ENCODE results near the gene B4GALNT3.

Gene B4GALNT3

GRCh38 chr12:482061-482460 is 22.3 kb downstream of the B4GALNT3 start:
- DNase-seq (ENCODE audit: insufficient read length, low spot score) (no peak), FAIRE-seq (no peak)
- no peak for TF ChIP-seq POLR2A (IDR thresholded peaks at IDR 0.05; ENCODE audit: low read depth, low read length)
- TF ChIP-seq SPI1 (IDR thresholded peaks at IDR 0.05; ENCODE audit: low read depth, low read length), result no peak
- TF ChIP-seq TAF1 (IDR thresholded peaks at IDR 0.05; ENCODE audit: low read depth, low read length), result no peak
- TF ChIP-seq POU2F2 (IDR thresholded peaks at IDR 0.05; ENCODE audit: low read depth, low read length), result no peak
- TF ChIP-seq POLR2AphosphoS5 (IDR thresholded peaks at IDR 0.05; ENCODE audit: low read depth, low read length), result no peak
- no peak for TF ChIP-seq PAX5 (IDR thresholded peaks at IDR 0.05; ENCODE audit: insufficient read depth, low read length, severe bottlenecking)

GRCh38 chr12:484096-484495 is 24.4 kb downstream of the B4GALNT3 start:
- DNase-seq (ENCODE audit: insufficient read length, low spot score) (no peak), FAIRE-seq (no peak)

GRCh38 chr12:490260-490659 is 30.5 kb downstream of the B4GALNT3 start:
- DNase-seq (ENCODE audit: insufficient read length, low spot score) (no peak), FAIRE-seq (no peak)
- TF ChIP-seq TAF1 (IDR thresholded peaks at IDR 0.05; ENCODE audit: low read depth, low read length) (no peak), POU2F2 (IDR thresholded peaks at IDR 0.05; ENCODE audit: low read depth, low read length) (no peak), PAX5 (IDR thresholded peaks at IDR 0.05; ENCODE audit: insufficient read depth, low read length, severe bottlenecking) (no peak), POLR2A (IDR thresholded peaks at IDR 0.05; ENCODE audit: low read depth, low read length) (no peak), POLR2AphosphoS5 (IDR thresholded peaks at IDR 0.05; ENCODE audit: low read depth, low read length) (no peak), SPI1 (IDR thresholded peaks at IDR 0.05; ENCODE audit: low read depth, low read length) (no peak)

More at GRCh38 chr12:484096-484495, 24.4 kb downstream of the B4GALNT3 start:
- TF ChIP-seq POLR2A (IDR thresholded peaks at IDR 0.05; ENCODE audit: low read depth, low read length) (no peak), TAF1 (IDR thresholded peaks at IDR 0.05; ENCODE audit: low read depth, low read length) (no peak), PAX5 (IDR thresholded peaks at IDR 0.05; ENCODE audit: insufficient read depth, low read length, severe bottlenecking) (no peak), POU2F2 (IDR thresholded peaks at IDR 0.05; ENCODE audit: low read depth, low read length) (no peak), POLR2AphosphoS5 (IDR thresholded peaks at IDR 0.05; ENCODE audit: low read depth, low read length) (no peak), SPI1 (IDR thresholded peaks at IDR 0.05; ENCODE audit: low read depth, low read length) (no peak)

- no peak for TF ChIP-seq POLR2AphosphoS5 (IDR thresholded peaks at IDR 0.05; ENCODE audit: low read depth, low read length)
- no peak for TF ChIP-seq POU2F2 (IDR thresholded peaks at IDR 0.05; ENCODE audit: low read depth, low read length)
- TF ChIP-seq TAF1 (IDR thresholded peaks at IDR 0.05; ENCODE audit: low read depth, low read length), result no peak
- TF ChIP-seq PAX5 (IDR thresholded peaks at IDR 0.05; ENCODE audit: insufficient read depth, low read length, severe bottlenecking), result no peak
- TF ChIP-seq SPI1 (IDR thresholded peaks at IDR 0.05; ENCODE audit: low read depth, low read length), result no peak
- no peak for TF ChIP-seq POLR2A (IDR thresholded peaks at IDR 0.05; ENCODE audit: low read depth, low read length)
- DNase-seq (ENCODE audit: insufficient read length, low spot score) (no peak), FAIRE-seq (no peak)
These were observed 35.7 kb downstream of the B4GALNT3 start for GRCh38 chr12:495466-495865.

- DNase-seq (ENCODE audit: insufficient read length, low spot score) (no peak), FAIRE-seq (no peak)
- TF ChIP-seq POLR2AphosphoS5 (IDR thresholded peaks at IDR 0.05; ENCODE audit: low read depth, low read length) (no peak), POLR2A (IDR thresholded peaks at IDR 0.05; ENCODE audit: low read depth, low read length) (no peak), POU2F2 (IDR thresholded peaks at IDR 0.05; ENCODE audit: low read depth, low read length) (no peak), SPI1 (IDR thresholded peaks at IDR 0.05; ENCODE audit: low read depth, low read length) (no peak), PAX5 (IDR thresholded peaks at IDR 0.05; ENCODE audit: insufficient read depth, low read length, severe bottlenecking) (no peak), TAF1 (IDR thresholded peaks at IDR 0.05; ENCODE audit: low read depth, low read length) (no peak)
These were observed 37.0 kb downstream of the B4GALNT3 start for GRCh38 chr12:496736-497135.

- TF ChIP-seq POLR2A (IDR thresholded peaks at IDR 0.05; ENCODE audit: low read depth, low read length) (no peak), SPI1 (IDR thresholded peaks at IDR 0.05; ENCODE audit: low read depth, low read length) (no peak), POU2F2 (IDR thresholded peaks at IDR 0.05; ENCODE audit: low read depth, low read length) (no peak), PAX5 (IDR thresholded peaks at IDR 0.05; ENCODE audit: insufficient read depth, low read length, severe bottlenecking) (no peak), POLR2AphosphoS5 (IDR thresholded peaks at IDR 0.05; ENCODE audit: low read depth, low read length) (no peak), TAF1 (IDR thresholded peaks at IDR 0.05; ENCODE audit: low read depth, low read length) (no peak)
- DNase-seq (ENCODE audit: insufficient read length, low spot score) (no peak), FAIRE-seq (no peak)
These were observed 37.9 kb downstream of the B4GALNT3 start for GRCh38 chr12:497501-498160.

GRCh38 chr12:499837-500458 is 40.2 kb downstream of the B4GALNT3 start:
- FAIRE-seq (no peak), DNase-seq (ENCODE audit: insufficient read length, low spot score) (no peak)
- no peak for TF ChIP-seq TAF1 (IDR thresholded peaks at IDR 0.05; ENCODE audit: low read depth, low read length)
- no peak for TF ChIP-seq POU2F2 (IDR thresholded peaks at IDR 0.05; ENCODE audit: low read depth, low read length)
- TF ChIP-seq SPI1 (IDR thresholded peaks at IDR 0.05; ENCODE audit: low read depth, low read length), result no peak
- TF ChIP-seq POLR2A (IDR thresholded peaks at IDR 0.05; ENCODE audit: low read depth, low read length), result no peak
- no peak for TF ChIP-seq POLR2AphosphoS5 (IDR thresholded peaks at IDR 0.05; ENCODE audit: low read depth, low read length)
- no peak for TF ChIP-seq PAX5 (IDR thresholded peaks at IDR 0.05; ENCODE audit: insufficient read depth, low read length, severe bottlenecking)

GRCh38 chr12:501722-502447 is 42.1 kb downstream of the B4GALNT3 start:
- TF ChIP-seq POLR2AphosphoS5 (IDR thresholded peaks at IDR 0.05; ENCODE audit: low read depth, low read length) (no peak), SPI1 (IDR thresholded peaks at IDR 0.05; ENCODE audit: low read depth, low read length) (no peak), POLR2A (IDR thresholded peaks at IDR 0.05; ENCODE audit: low read depth, low read length) (no peak), PAX5 (IDR thresholded peaks at IDR 0.05; ENCODE audit: insufficient read depth, low read length, severe bottlenecking) (no peak), TAF1 (IDR thresholded peaks at IDR 0.05; ENCODE audit: low read depth, low read length) (no peak), POU2F2 (IDR thresholded peaks at IDR 0.05; ENCODE audit: low read depth, low read length) (no peak)
- no peak for FAIRE-seq
- no peak for DNase-seq (ENCODE audit: insufficient read length, low spot score)
